Common myeloid progenitor, CD34-positive (primary cell): Measurements from ENCODE around the gene C1QTNF1.

ENCODE experiments used
- CTCF ChIA-PET: fragments of 350-600 bp; sonication (Branson Sonifier 250); formaldehyde crosslinking; loops from one replicate; lab custom pipeline; 2021; ENCODE audit warnings: antibody characterized with exemption; lab: Charles Lee
- POLR2A ChIA-PET: fragments of 350-600 bp; sonication (Branson Sonifier 250); formaldehyde crosslinking; loops from one replicate; lab custom pipeline; 2021; ENCODE audit warnings: antibody characterized with exemption; lab: Charles Lee
- DNase-seq, 3 donors: peaks; one replicate each; pipeline versions ENCODE4 v3.0.0 to v3.0.0-alpha.2; 2013
- H3K27ac ChIP-seq, 2 experiments: 1 replicate in 1 of 2; 2 replicates in 1 of 2; pipeline ENCODE4 v1.7.0; 2013; ENCODE audit warnings: inconsistent platforms in 2 of 2, low read length in 2 of 2, mild to moderate bottlenecking in 2 of 2, low read depth in 1 of 2, moderate library complexity in 1 of 2; ENCODE audit not compliant: severe bottlenecking in 2 of 2, insufficient read depth in 1 of 2, poor library complexity in 1 of 2
- H3K27me3 ChIP-seq, 5 experiments: replicated peaks in 2 of 5; 1 replicate in 3 of 5; 2 replicates in 2 of 5; pipeline versions ENCODE4 v1.6.1 to v1.7.0; 2013; ENCODE audit warnings: low read length in 4 of 5, mild to moderate bottlenecking in 2 of 5, moderate library complexity in 2 of 5, inconsistent platforms in 1 of 5; ENCODE audit not compliant: insufficient read depth in 5 of 5, control insufficient read depth in 4 of 5
- H3K36me3 ChIP-seq, 4 experiments: 1 replicate in 2 of 4; 2 replicates in 2 of 4; pipeline versions ENCODE4 v1.6.1 to v1.7.0; 2013; ENCODE audit warnings: low read length in 3 of 4, control low read depth in 1 of 4, mild to moderate bottlenecking in 1 of 4; ENCODE audit not compliant: control insufficient read depth in 4 of 4, insufficient read depth in 4 of 4
- H3K4me1 ChIP-seq, 4 experiments: 1 replicate in 3 of 4; 2 replicates in 1 of 4; pipeline versions ENCODE4 v1.6.1 to v1.7.1; 2013; ENCODE audit warnings: low read length in 3 of 4, mild to moderate bottlenecking in 3 of 4, control low read depth in 1 of 4, inconsistent platforms in 1 of 4, moderate library complexity in 1 of 4; ENCODE audit not compliant: control insufficient read depth in 4 of 4, insufficient read depth in 4 of 4; ENCODE audit errors: control extremely low read depth in 1 of 4
- H3K4me3 ChIP-seq, 7 experiments: 1 replicate in 4 of 7; 2 replicates in 3 of 7; pipeline versions ENCODE4 v1.5.1 to v1.7.0; 2013; ENCODE audit warnings: mild to moderate bottlenecking in 7 of 7, low read length in 6 of 7, moderate library complexity in 6 of 7, inconsistent platforms in 2 of 7, low read depth in 2 of 7, control low read depth in 1 of 7; ENCODE audit not compliant: insufficient read depth in 4 of 7, control insufficient read depth in 1 of 7; ENCODE audit errors: extremely low read depth in 1 of 7
- H3K9me3 ChIP-seq, 5 experiments: 1 replicate in 4 of 5; 2 replicates in 1 of 5; pipeline versions ENCODE4 v1.6.1 to v1.7.1; 2013; ENCODE audit warnings: low read length in 4 of 5, mild to moderate bottlenecking in 2 of 5, inconsistent platforms in 1 of 5, low read depth in 1 of 5, moderate library complexity in 1 of 5; ENCODE audit not compliant: control insufficient read depth in 4 of 5, insufficient read depth in 2 of 5; ENCODE audit errors: control extremely low read depth in 1 of 5
- WGBS: methylation state at CpG from one replicate; pipeline ENCODE4 v1.1.5; 2013; ENCODE audit not compliant: insufficient coverage; 5-methylcytosine and 5-hydroxymethylcytosine counted together

C1QTNF1 gene

GRCh38 chr17:79007504-79008381 lies 16.2 kb upstream of the C1QTNF1 start:
- 87% methylated on average over 18 of the region's 21 CpGs for WGBS
- Histone ChIP-seq H3K27me3 (no peaks in the 10 kb centered on the region), H3K4me3 (peak overlapping the region in 4 of 7 experiments; percentile 11 to 99 (median 90)), H3K36me3 (peaks cover 0 to 29% (median 13%) of the 10 kb centered on the region in 4 experiments), H3K4me1 (peaks cover 9 to 53% (median 50%) of the 10 kb centered on the region in 4 experiments), H3K9me3 (no peaks in the 10 kb centered on the region), H3K27ac (peak overlapping the region; percentile 88 to 97)
- CTCF ChIA-PET = interaction anchor here (0.9 to 1.0 kb wide), 2 partner anchors 12 kb away, joined by 3 read pairs; no protein-coding TSS in a partner anchor
- DNase-seq = no peak
- POLR2A ChIA-PET = no interaction called here

DNA sequence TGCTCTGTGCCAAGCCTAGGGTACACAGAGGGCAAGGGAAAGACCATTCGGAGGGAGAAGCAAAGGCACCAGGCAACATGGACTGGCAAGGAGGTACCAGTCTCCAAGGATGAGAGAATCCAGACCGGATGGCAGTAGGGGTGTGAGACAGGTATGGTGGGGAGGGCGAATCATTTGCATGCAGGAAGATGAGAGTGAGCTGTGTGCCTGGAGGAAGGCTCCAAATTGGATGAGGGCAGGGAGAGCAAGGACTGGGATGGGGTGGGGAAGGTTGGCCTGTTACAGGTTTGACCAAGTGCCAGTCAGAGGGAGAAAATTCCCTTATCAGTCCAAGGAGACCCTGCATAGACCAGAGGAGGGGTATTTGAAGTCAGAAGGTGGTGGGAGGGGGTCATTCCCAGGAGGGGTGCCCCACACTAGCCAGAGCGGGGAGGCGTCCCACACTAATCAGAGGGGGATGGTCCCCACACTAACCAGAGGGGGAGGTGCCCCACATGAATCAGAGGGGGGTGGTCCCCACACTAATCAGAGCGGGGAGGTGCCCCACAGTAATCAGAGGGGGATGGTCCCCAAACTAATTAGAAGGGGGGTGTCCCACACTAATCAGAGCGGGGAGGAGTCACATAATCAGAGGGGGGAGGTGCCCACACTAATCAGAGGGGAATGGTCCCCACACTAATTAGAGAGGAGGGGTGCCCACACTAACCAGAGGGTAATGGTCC lies 15.1 kb upstream of the C1QTNF1 start:
- 47% methylated on average over 7 of the region's 7 CpGs for WGBS
- Histone ChIP-seq H3K27me3 (no peaks in the 10 kb centered on the region), H3K9me3 (peaks cover 0 to under 1% (median 0%) of the 10 kb centered on the region in 5 experiments), H3K27ac (peak overlapping the region; percentile 88 to 97), H3K36me3 (peaks cover 0 to 19% (median 5%) of the 10 kb centered on the region in 4 experiments), H3K4me3 (peak overlapping the region; percentile 70 to 99 (median 94)), H3K4me1 (peaks cover 9 to 53% (median 48%) of the 10 kb centered on the region in 4 experiments)
- no peak for DNase-seq
- POLR2A ChIA-PET = no interaction called here
- CTCF ChIA-PET = interaction anchor here (0.9 kb wide), 1 partner anchor 13 kb away, joined by 3 read pairs; no protein-coding TSS in a partner anchor

DNA sequence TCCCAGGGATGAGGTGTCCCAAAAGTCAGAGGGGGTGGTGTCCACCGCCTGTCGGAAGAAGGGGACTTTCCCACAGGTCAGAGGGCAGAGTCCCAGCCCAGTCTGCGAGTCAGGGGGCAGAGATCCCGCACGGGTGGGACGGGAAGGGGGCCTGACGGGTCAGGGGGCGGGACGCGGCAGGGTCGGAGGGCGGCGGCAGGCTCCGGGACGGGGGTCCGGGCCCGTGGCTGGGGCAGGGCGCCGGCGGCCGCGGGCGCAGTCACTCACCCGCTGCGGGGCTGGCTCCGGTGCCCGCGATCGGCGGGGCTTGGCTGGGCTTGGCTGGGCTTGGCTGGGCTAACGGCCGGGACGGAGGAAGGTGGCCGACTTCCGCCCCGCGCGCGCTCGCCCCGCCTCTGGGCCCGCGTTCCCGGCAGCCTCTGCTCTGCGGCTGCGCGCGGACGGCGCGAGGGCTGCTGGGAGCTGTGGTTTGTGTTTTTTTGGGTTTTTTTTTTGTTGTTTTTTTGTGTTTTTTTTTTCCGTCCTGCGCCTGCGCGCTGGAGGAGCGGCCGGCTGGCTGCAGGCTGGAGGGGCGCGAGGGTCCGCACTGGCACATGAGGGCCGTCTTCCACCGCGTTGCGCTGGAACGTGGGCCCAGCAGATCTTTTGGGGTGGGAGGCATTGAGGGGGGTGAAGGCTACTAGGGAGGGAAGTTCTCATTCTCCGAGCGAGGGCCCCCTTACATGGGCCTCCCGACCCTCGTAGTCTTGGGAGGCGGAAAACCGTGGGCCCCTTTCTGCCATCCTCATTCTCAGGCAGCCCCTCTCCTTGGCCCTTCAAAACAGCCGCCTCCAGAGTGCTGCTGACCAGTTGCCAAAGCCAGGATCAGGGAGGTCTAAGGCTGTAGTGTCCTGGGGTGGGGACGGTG lies 14.3 kb upstream of the C1QTNF1 start, which contains the start of gene CANT1:
Gene CANT1, minus strand, starts transcription at position 368 of the 907 bp plus-strand sequence. CDS start 12,142 bp downstream, outside the sequence.
- no peaks in the 10 kb centered on the region for H3K27me3 ChIP-seq
- 0% methylated on average over 50 of the region's 73 CpGs for WGBS
- peaks cover 0 to 19% (median 5%) of the 10 kb centered on the region in 4 experiments for H3K36me3 ChIP-seq
- H3K9me3 ChIP-seq = peaks cover 0 to 5% (median 0%) of the 10 kb centered on the region in 5 experiments
- ChIA-PET POLR2A (no interaction called here), CTCF (interaction anchor here (1.1 kb wide), 1 partner anchor 14 kb away, joined by 3 read pairs; no protein-coding TSS in a partner anchor)
- peak; percentile 87 to 91 (median 89) for DNase-seq
- H3K4me1 ChIP-seq = peaks cover 9 to 51% (median 48%) of the 10 kb centered on the region in 4 experiments
- H3K4me3 ChIP-seq = peak within 1 kb of the TSS; percentile 70 to 99 (median 94)
- H3K27ac ChIP-seq = peak within 1 kb of the TSS; percentile 88 to 97

GRCh38 chr17:79010304-79010646 lies 13.7 kb upstream of the C1QTNF1 start:
- H3K4me1 ChIP-seq = peaks cover 9 to 48% (median 45%) of the 10 kb centered on the region in 4 experiments
- 45% methylated on average over 5 of the region's 7 CpGs for WGBS
- H3K4me3 ChIP-seq = peak overlapping the region; percentile 45 to 99 (median 94)
- peaks cover 0 to 19% (median 5%) of the 10 kb centered on the region in 4 experiments for H3K36me3 ChIP-seq
- CTCF ChIA-PET = interaction anchor here (1.1 to 1.5 kb wide), 2 partner anchors 15 to 23 kb away, joined by 3 read pairs; no protein-coding TSS in a partner anchor
- H3K27me3 ChIP-seq = no peaks in the 10 kb centered on the region
- peak overlapping the region in 1 of 2 experiments; percentile 97 for H3K27ac ChIP-seq
- peaks cover 0 to 5% (median 0%) of the 10 kb centered on the region in 5 experiments for H3K9me3 ChIP-seq
- POLR2A ChIA-PET = no interaction called here
- no peak for DNase-seq

- POLR2A ChIA-PET = no interaction called here
- Histone ChIP-seq H3K9me3 (peaks cover 0 to 7% (median 0%) of the 10 kb centered on the region in 5 experiments), H3K4me3 (no peak overlapping the region), H3K36me3 (peaks cover 0 to 12% (median 5%) of the 10 kb centered on the region in 4 experiments), H3K4me1 (peaks cover 9 to 35% (median 31%) of the 10 kb centered on the region in 4 experiments), H3K27ac (no peak overlapping the region), H3K27me3 (no peaks in the 10 kb centered on the region)
- CTCF ChIA-PET = interaction anchor here (1.1 to 1.5 kb wide), 2 partner anchors 10 to 21 kb away, joined by 3 read pairs; no protein-coding TSS in a partner anchor
- DNase-seq = no peak
- 86% methylated on average over 4 of the region's 5 CpGs for WGBS
Measured at GRCh38 chr17:79011451-79012147, 12.4 kb upstream of the C1QTNF1 start.
